ENCODE measurements around the gene LMAN1. TPM values are rescaled to one million over a fixed set of nuclear protein-coding genes. Genes with fewer than 3 reads are reported as not detected.
A peak's percentile ranks its signal among the peaks of the same experiment; 100 is the strongest.

The LMAN1 gene
- total RNA-seq, 2 experiments from 2014 or later: 121 to 134 TPM

DNA sequence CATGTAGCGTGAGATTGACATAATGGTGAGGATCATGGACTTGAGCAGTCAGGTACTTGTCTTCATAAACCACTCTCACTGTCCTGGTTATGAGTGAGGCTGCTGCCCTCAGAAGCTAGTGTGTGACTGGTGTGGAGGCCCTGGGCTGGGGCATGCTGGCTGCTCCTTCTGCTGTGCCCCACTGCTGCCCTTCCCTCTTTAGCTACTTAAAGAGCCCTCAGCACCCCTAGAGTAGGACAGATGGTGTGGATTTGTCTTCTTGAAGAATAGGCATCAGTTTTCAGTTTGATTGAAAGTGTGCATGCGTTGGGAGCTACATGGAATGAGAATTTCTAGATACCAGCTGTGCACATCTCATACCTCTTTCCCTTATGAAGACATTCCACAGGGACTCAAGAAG is 56.1 kb downstream of the LMAN1 start:
- ChIA-PET CTCF (interaction anchor here (0.7 to 5.0 kb wide), 9 partner anchors 9 to 100 kb away, joined by 3 to 33 read pairs (median 4); no protein-coding TSS in a partner anchor), POLR2A (no interaction called here)
- H3K4me3 Mint-ChIP-seq: no peak overlapping the region
- H3K9me3 Mint-ChIP-seq (ENCODE audit: low read depth): no peaks in the 10 kb centered on the region
- peaks cover 16% of the 10 kb centered on the region for H3K27me3 Mint-ChIP-seq
- no peaks in the 10 kb centered on the region for H3K4me1 Mint-ChIP-seq
- no peak for DNase-seq
- no peak for ATAC-seq
- H3K27ac Mint-ChIP-seq: no peak overlapping the region
- intact Hi-C loops (cut with DNase I, micrococcal nuclease): no loop called here
- H3K36me3 Mint-ChIP-seq (ENCODE audit: low read depth): no peaks in the 10 kb centered on the region

GRCh38 chr18:59301929-59302328 is 57.1 kb downstream of the LMAN1 start:
- Mint-ChIP-seq H3K9me3 (ENCODE audit: low read depth) (no peaks in the 10 kb centered on the region), H3K36me3 (ENCODE audit: low read depth) (no peaks in the 10 kb centered on the region), H3K27ac (no peak overlapping the region), H3K4me3 (no peak overlapping the region), H3K4me1 (no peaks in the 10 kb centered on the region), H3K27me3 (peaks cover 19% of the 10 kb centered on the region)
- DNase-seq (no peak), ATAC-seq (no peak)
- intact Hi-C loops (cut with DNase I, micrococcal nuclease): no loop called here
- CTCF ChIA-PET: interaction anchor here (1.0 to 2.7 kb wide), 5 partner anchors 9 to 71 kb away, joined by 3 to 8 read pairs (median 4); no protein-coding TSS in a partner anchor
- POLR2A ChIA-PET: no interaction called here

DNA sequence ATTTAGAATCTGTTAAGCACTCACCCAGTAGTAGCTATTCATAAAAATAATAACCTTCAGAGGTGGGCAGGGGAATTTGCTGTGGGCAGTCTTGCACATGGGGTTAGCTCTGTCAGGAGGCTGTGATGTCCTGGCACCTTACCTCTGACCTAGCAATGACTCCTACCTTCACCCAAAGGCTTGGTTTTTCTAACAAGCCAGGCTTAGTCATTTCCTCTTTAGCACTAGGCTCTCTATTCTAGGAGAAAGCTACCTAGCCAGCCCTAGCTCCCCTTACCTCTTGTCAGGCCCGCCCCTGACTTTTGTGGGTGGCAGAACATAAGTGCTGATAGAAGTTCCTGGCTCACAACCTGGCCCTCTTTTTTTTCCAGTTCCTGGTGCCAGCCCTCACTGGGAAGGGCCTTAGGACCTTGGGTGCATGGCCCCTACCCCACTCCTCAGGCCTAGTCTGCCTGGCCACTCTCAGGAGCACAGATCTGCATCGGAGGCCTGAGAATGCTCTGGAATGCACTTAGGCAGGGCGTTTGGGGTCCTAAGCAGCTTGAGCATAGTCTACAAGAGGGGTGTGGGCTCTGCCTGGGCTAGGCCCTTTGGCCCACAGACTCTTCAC is 58.3 kb downstream of the LMAN1 start:
- Mint-ChIP-seq H3K36me3 (ENCODE audit: low read depth) (no peaks in the 10 kb centered on the region), H3K27me3 (peaks cover 16% of the 10 kb centered on the region), H3K27ac (no peak overlapping the region), H3K4me3 (no peak overlapping the region), H3K4me1 (no peaks in the 10 kb centered on the region), H3K9me3 (ENCODE audit: low read depth) (no peaks in the 10 kb centered on the region)
- ATAC-seq: peak; percentile 91
- POLR2A ChIA-PET: no interaction called here
- CTCF ChIA-PET: interaction anchor here (0.7 to 1.3 kb wide), 5 partner anchors 9 to 516 kb away, joined by 3 to 12 read pairs (median 3); no protein-coding TSS in a partner anchor
- intact Hi-C loops (cut with DNase I, micrococcal nuclease): no loop called here
- DNase-seq: peak; percentile 6

- Mint-ChIP-seq H3K9me3 (ENCODE audit: low read depth) (no peaks in the 10 kb centered on the region), H3K36me3 (ENCODE audit: low read depth) (no peaks in the 10 kb centered on the region), H3K27me3 (peaks cover 16% of the 10 kb centered on the region), H3K4me1 (no peaks in the 10 kb centered on the region), H3K27ac (no peak overlapping the region), H3K4me3 (no peak overlapping the region)
- intact Hi-C loops (cut with DNase I, micrococcal nuclease): no loop called here
- no peak for DNase-seq
- ChIA-PET CTCF (interaction anchor here (1.0 kb wide), 1 partner anchor 48 kb away, joined by 3 read pairs; no protein-coding TSS in a partner anchor), POLR2A (no interaction called here)
- no peak for ATAC-seq
Measured at GRCh38 chr18:59298871-59299270, 60.2 kb downstream of the LMAN1 start.

GRCh38 chr18:59293317-59293716 is 65.7 kb downstream of the LMAN1 start:
- DNase-seq: no peak
- Mint-ChIP-seq H3K27ac (no peak overlapping the region), H3K27me3 (peaks cover 36% of the 10 kb centered on the region), H3K4me1 (no peaks in the 10 kb centered on the region), H3K4me3 (no peak overlapping the region), H3K36me3 (ENCODE audit: low read depth) (no peaks in the 10 kb centered on the region), H3K9me3 (ENCODE audit: low read depth) (no peaks in the 10 kb centered on the region)
- ChIA-PET POLR2A (interaction anchor here (0.6 kb wide), 1 partner anchor 76 kb away, joined by 3 read pairs; no protein-coding TSS in a partner anchor), CTCF (interaction anchor here (0.9 to 1.8 kb wide), 4 partner anchors 9 to 45 kb away, joined by 4 read pairs; no protein-coding TSS in a partner anchor)
- intact Hi-C loops (cut with DNase I, micrococcal nuclease): no loop called here
- no peak for ATAC-seq

DNA sequence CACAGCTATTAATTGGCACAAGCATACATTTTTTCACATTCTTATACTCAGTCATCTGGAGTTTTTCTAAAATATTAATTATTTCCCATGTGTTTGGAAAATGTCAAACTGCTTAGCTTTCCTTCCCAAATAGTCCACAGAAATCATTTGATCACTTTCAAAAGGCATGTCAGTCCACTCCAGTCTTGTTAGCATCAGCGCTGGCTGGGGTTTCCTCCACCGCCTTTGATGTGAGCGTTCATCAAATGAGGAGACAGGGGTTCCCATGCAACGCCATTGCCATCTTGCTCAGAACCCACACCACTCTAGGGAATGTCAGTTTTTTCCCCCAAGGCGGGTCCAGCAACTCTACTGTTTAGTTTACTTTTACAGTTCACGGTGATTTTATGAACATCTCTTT is 72.7 kb downstream of the LMAN1 start:
- ATAC-seq (no peak), DNase-seq (no peak)
- intact Hi-C loops (cut with DNase I, micrococcal nuclease): no loop called here
- POLR2A ChIA-PET: no interaction called here
- H3K9me3 Mint-ChIP-seq (ENCODE audit: low read depth): no peaks in the 10 kb centered on the region
- no peak overlapping the region for H3K27ac Mint-ChIP-seq
- H3K36me3 Mint-ChIP-seq (ENCODE audit: low read depth): no peaks in the 10 kb centered on the region
- CTCF ChIA-PET: interaction anchor here (0.7 to 0.8 kb wide), 2 partner anchors 87 to 826 kb away, joined by 3 read pairs; no protein-coding TSS in a partner anchor
- peaks cover 45% of the 10 kb centered on the region for H3K27me3 Mint-ChIP-seq
- H3K4me1 Mint-ChIP-seq: no peaks in the 10 kb centered on the region
- no peak overlapping the region for H3K4me3 Mint-ChIP-seq

GRCh38 chr18:59282341-59282740 is 76.7 kb downstream of the LMAN1 start:
- H3K9me3 Mint-ChIP-seq (ENCODE audit: low read depth): no peaks in the 10 kb centered on the region
- ChIA-PET CTCF (no interaction called here), POLR2A (no interaction called here)
- H3K36me3 Mint-ChIP-seq (ENCODE audit: low read depth): no peaks in the 10 kb centered on the region
- H3K27me3 Mint-ChIP-seq: peaks cover 50% of the 10 kb centered on the region
- intact Hi-C loops (cut with DNase I, micrococcal nuclease): no loop called here
- ATAC-seq (no peak), DNase-seq (no peak)
- no peak overlapping the region for H3K4me3 Mint-ChIP-seq
- H3K27ac Mint-ChIP-seq: no peak overlapping the region
- no peaks in the 10 kb centered on the region for H3K4me1 Mint-ChIP-seq

DNA sequence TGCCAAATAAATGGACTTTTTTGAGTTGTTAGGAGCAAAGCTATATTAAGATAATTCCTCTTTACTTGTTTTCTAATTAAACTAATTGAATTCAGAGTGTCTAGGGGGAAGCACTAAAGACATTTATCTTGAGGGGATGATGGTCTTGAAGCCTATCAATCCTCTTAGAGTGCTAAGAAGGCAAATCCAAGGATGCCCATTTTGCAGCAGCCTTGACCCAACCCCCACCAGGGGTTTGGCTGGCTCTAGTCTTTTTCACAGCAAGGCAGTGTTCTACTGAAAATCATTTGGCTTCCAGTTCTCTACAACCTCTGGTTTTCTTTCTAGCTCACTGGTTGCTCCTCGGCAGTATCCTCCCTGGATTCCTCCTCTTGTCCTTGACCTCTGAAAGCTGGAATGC is 79.3 kb downstream of the LMAN1 start:
- Mint-ChIP-seq H3K36me3 (ENCODE audit: low read depth) (no peaks in the 10 kb centered on the region), H3K9me3 (ENCODE audit: low read depth) (no peaks in the 10 kb centered on the region), H3K4me1 (no peaks in the 10 kb centered on the region), H3K27ac (no peak overlapping the region), H3K27me3 (peaks cover 55% of the 10 kb centered on the region), H3K4me3 (no peak overlapping the region)
- POLR2A ChIA-PET: no interaction called here
- DNase-seq (no peak), ATAC-seq (no peak)
- CTCF ChIA-PET: interaction anchor here (1.2 to 1.4 kb wide), 2 partner anchors 9 to 123 kb away, joined by 3 read pairs; no protein-coding TSS in a partner anchor
- intact Hi-C loops (cut with DNase I, micrococcal nuclease): loop anchor here in 1 of 2 experiments (10.0 kb wide), 1 partner anchor 415 kb away; the partner anchor contains the start of gene CCBE1

DNA sequence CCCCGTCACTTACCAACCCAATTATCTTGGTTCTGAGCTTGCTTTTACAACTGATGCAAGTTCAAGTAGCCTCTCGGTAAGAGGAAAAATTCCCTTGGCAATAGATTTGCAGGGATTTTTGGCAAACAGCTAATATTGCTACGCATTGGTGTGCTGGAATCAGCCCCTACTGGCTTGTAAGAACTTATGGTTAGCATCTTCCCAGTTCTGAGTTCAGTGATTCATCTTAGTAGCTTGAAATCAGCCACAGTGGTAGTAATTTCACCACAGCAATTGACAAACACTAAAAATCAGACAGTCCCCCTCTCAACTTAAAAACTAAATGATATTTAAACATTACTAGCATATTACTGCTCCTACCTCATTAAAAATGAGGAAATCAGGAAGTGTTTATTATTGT is 79.9 kb downstream of the LMAN1 start:
- ATAC-seq (no peak), DNase-seq (no peak)
- H3K4me3 Mint-ChIP-seq: no peak overlapping the region
- peaks cover 57% of the 10 kb centered on the region for H3K27me3 Mint-ChIP-seq
- H3K4me1 Mint-ChIP-seq: no peaks in the 10 kb centered on the region
- intact Hi-C loops (cut with DNase I, micrococcal nuclease): loop anchor here in 1 of 2 experiments (10.0 kb wide), 1 partner anchor 416 kb away; the partner anchor contains the start of gene CCBE1
- no peaks in the 10 kb centered on the region for H3K36me3 Mint-ChIP-seq (ENCODE audit: low read depth)
- ChIA-PET POLR2A (no interaction called here), CTCF (interaction anchor here (1.2 kb wide), 1 partner anchor 123 kb away, joined by 3 read pairs; no protein-coding TSS in a partner anchor)
- H3K27ac Mint-ChIP-seq: no peak overlapping the region
- no peaks in the 10 kb centered on the region for H3K9me3 Mint-ChIP-seq (ENCODE audit: low read depth)

- H3K36me3 Mint-ChIP-seq (ENCODE audit: low read depth): no peaks in the 10 kb centered on the region
- H3K4me1 Mint-ChIP-seq: peaks cover 3% of the 10 kb centered on the region
- POLR2A ChIA-PET: no interaction called here
- no peak for DNase-seq
- ATAC-seq: no peak
- CTCF ChIA-PET: interaction anchor here (1.2 kb wide), 1 partner anchor 124 kb away, joined by 3 read pairs; no protein-coding TSS in a partner anchor
- H3K27ac Mint-ChIP-seq: no peak overlapping the region
- no peaks in the 10 kb centered on the region for H3K9me3 Mint-ChIP-seq (ENCODE audit: low read depth)
- intact Hi-C loops (cut with DNase I, micrococcal nuclease): loop anchor here in 1 of 2 experiments (10.0 kb wide), 1 partner anchor 416 kb away; the partner anchor contains the start of gene CCBE1
- peaks cover 59% of the 10 kb centered on the region for H3K27me3 Mint-ChIP-seq
- H3K4me3 Mint-ChIP-seq: no peak overlapping the region
Measured at GRCh38 chr18:59278793-59279192, 80.3 kb downstream of the LMAN1 start.

Measured in activated CD4-positive, alpha-beta T cell treated with anti-CD3 and anti-CD28 coated beads for 36 hours (primary cell).